ENCODE measurements around the gene CCDC188.

DNA sequence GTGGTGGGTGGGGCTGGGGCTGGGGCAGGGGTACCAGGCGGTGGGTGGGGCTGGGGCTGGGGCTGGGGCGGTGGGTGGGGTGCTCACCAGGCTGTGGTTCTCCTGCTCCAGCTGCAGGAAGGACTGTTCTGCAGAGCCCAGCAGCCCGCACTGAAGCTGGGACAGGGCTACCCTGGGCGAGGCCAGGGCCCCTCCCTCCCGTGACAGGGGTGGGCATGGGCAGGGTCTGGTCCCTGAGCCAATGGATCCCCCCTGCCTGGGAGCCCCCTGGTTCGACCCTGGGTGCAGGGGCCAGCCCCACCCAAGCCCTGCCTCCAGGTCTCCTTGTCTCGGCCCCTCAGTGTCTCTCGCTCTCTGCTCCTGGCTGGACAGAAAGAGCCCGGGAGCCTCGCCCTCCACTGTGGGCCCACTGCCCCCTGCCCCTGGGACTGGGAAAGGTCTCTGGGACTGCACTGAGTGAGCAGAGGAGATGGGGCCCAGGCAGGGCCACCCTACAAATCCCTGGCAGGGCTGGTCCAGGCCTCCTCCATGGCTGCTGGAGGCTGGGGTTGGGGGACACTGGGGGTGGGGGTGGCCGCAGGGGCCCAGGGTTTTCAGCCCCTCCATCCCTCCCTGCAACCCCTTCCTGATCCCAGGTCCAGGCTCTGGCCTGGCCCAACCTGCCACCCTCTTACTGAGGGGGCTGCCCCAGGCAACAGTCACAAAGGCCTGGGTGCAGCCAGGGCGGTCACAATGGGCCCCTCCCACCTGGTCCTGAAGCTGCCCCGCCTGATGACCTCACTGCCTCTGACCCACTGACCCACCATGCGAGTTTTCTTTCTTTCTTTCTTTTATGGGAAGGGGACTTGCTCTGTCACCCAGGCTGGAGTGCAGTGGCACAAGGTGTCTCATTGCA lies at the start of gene CCDC188:
- TF ChIP-seq, protein P1, sequence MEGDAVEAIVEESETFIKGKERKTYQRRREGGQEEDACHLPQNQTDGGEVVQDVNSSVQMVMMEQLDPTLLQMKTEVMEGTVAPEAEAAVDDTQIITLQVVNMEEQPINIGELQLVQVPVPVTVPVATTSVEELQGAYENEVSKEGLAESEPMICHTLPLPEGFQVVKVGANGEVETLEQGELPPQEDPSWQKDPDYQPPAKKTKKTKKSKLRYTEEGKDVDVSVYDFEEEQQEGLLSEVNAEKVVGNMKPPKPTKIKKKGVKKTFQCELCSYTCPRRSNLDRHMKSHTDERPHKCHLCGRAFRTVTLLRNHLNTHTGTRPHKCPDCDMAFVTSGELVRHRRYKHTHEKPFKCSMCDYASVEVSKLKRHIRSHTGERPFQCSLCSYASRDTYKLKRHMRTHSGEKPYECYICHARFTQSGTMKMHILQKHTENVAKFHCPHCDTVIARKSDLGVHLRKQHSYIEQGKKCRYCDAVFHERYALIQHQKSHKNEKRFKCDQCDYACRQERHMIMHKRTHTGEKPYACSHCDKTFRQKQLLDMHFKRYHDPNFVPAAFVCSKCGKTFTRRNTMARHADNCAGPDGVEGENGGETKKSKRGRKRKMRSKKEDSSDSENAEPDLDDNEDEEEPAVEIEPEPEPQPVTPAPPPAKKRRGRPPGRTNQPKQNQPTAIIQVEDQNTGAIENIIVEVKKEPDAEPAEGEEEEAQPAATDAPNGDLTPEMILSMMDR (IDR thresholded peaks at IDR 0.05), result no peak
- TF ChIP-seq POLR2AphosphoS5 (IDR thresholded peaks at IDR 0.05; ENCODE audit: low read depth, low read length) (no peak), SIN3A (IDR thresholded peaks at IDR 0.05; ENCODE audit: borderline replicate concordance, insufficient read depth, low read depth, low read length) (no peak)
- TF ChIP-seq, protein P2, sequence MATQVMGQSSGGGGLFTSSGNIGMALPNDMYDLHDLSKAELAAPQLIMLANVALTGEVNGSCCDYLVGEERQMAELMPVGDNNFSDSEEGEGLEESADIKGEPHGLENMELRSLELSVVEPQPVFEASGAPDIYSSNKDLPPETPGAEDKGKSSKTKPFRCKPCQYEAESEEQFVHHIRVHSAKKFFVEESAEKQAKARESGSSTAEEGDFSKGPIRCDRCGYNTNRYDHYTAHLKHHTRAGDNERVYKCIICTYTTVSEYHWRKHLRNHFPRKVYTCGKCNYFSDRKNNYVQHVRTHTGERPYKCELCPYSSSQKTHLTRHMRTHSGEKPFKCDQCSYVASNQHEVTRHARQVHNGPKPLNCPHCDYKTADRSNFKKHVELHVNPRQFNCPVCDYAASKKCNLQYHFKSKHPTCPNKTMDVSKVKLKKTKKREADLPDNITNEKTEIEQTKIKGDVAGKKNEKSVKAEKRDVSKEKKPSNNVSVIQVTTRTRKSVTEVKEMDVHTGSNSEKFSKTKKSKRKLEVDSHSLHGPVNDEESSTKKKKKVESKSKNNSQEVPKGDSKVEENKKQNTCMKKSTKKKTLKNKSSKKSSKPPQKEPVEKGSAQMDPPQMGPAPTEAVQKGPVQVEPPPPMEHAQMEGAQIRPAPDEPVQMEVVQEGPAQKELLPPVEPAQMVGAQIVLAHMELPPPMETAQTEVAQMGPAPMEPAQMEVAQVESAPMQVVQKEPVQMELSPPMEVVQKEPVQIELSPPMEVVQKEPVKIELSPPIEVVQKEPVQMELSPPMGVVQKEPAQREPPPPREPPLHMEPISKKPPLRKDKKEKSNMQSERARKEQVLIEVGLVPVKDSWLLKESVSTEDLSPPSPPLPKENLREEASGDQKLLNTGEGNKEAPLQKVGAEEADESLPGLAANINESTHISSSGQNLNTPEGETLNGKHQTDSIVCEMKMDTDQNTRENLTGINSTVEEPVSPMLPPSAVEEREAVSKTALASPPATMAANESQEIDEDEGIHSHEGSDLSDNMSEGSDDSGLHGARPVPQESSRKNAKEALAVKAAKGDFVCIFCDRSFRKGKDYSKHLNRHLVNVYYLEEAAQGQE (IDR thresholded peaks at IDR 0.05; ENCODE audit: insufficient read depth in 1 of 2, low read depth in 2 of 2, low read length in 1 of 2), result no peak
